Mesenchymal stem cell (in vitro differentiated cells and primary cell): Measurements from ENCODE around the gene CUZD1.

Experiments
- DNase-seq: peaks from one replicate; pipeline ENCODE4 v3.0.0-alpha.2; 2013
- H2AFZ ChIP-seq: one replicate; pipeline ENCODE4 v1.6.1; 2013; ENCODE audit warnings: low read depth, mild to moderate bottlenecking, control low read depth, inconsistent platforms, low read length, moderate library complexity
- H2AK5ac ChIP-seq: 2 replicates; pipeline ENCODE4 v1.6.1; 2013; ENCODE audit warnings: low read length, moderate library complexity, mild to moderate bottlenecking, inconsistent platforms; ENCODE audit not compliant: severe bottlenecking
- H2BK120ac ChIP-seq: one replicate; pipeline ENCODE4 v1.6.1; 2013; ENCODE audit warnings: low read depth, mild to moderate bottlenecking, inconsistent platforms, low read length, moderate library complexity
- H2BK12ac ChIP-seq, 2 experiments: one replicate each; pipeline ENCODE4 v1.6.1; 2013; ENCODE audit warnings: inconsistent platforms in 2 of 2, low read length in 2 of 2, mild to moderate bottlenecking in 2 of 2, moderate library complexity in 2 of 2, control low read depth in 1 of 2
- H2BK15ac ChIP-seq: one replicate; pipeline ENCODE4 v1.6.1; 2013; ENCODE audit warnings: mild to moderate bottlenecking, low read depth, inconsistent platforms; ENCODE audit not compliant: poor library complexity, severe bottlenecking
- H2BK5ac ChIP-seq: 2 replicates; pipeline ENCODE4 v1.6.1; 2013; ENCODE audit warnings: low read depth, mild to moderate bottlenecking, low read length, control low read depth, inconsistent platforms; ENCODE audit not compliant: poor library complexity, severe bottlenecking
- H3K14ac ChIP-seq, 2 experiments: one replicate each; pipeline ENCODE4 v1.6.1; 2013; ENCODE audit warnings: inconsistent platforms in 2 of 2, low read length in 2 of 2, control low read depth in 1 of 2, mild to moderate bottlenecking in 1 of 2, moderate library complexity in 1 of 2
- H3K18ac ChIP-seq, 2 experiments: one replicate each; pipeline ENCODE4 v1.6.1; 2013; ENCODE audit warnings: inconsistent platforms in 2 of 2, low read length in 2 of 2, control low read depth in 1 of 2, low read depth in 1 of 2, mild to moderate bottlenecking in 1 of 2
- H3K23ac ChIP-seq, 2 experiments: one replicate each; pipeline ENCODE4 v1.6.1; 2013; ENCODE audit warnings: inconsistent platforms in 2 of 2, low read length in 2 of 2, mild to moderate bottlenecking in 2 of 2, moderate library complexity in 2 of 2, control low read depth in 1 of 2
- H3K27ac ChIP-seq: 2 replicates; pipeline ENCODE4 v1.5.1; 2013; ENCODE audit warnings: mild to moderate bottlenecking, moderate library complexity, low read length, control low read depth, inconsistent platforms; ENCODE audit not compliant: poor library complexity, severe bottlenecking
- H3K27me3 ChIP-seq, 2 experiments: 2 replicates each; pipeline versions ENCODE4 v1.6.1 to v1.7.0; 2013; ENCODE audit warnings: low read length in 2 of 2, mild to moderate bottlenecking in 2 of 2, moderate library complexity in 2 of 2, control low read depth in 1 of 2, inconsistent platforms in 1 of 2; ENCODE audit not compliant: control insufficient read depth in 1 of 2, insufficient read depth in 1 of 2
- H3K36me3 ChIP-seq, 2 experiments: 2 replicates each; pipeline versions ENCODE4 v1.6.1 to v1.7.0; 2013; ENCODE audit warnings: low read length in 2 of 2, control low read depth in 1 of 2, inconsistent platforms in 1 of 2, low read depth in 1 of 2, mild to moderate bottlenecking in 1 of 2; ENCODE audit not compliant: insufficient read depth in 2 of 2, control insufficient read depth in 1 of 2
- H3K4ac ChIP-seq, 2 experiments: one replicate each; pipeline ENCODE4 v1.6.1; 2013; ENCODE audit warnings: inconsistent platforms in 2 of 2, low read length in 2 of 2, mild to moderate bottlenecking in 2 of 2, moderate library complexity in 2 of 2, control low read depth in 1 of 2, low read depth in 1 of 2
- H3K4me1 ChIP-seq: 2 replicates; pipeline ENCODE4 v1.6.1; 2013; ENCODE audit warnings: low read depth, low read length, control low read depth; ENCODE audit not compliant: control insufficient read depth, insufficient read depth
- H3K4me2 ChIP-seq: 2 replicates; pipeline ENCODE4 v1.6.1; 2013; ENCODE audit warnings: low read length, mild to moderate bottlenecking, inconsistent platforms; ENCODE audit not compliant: poor library complexity, severe bottlenecking
- H3K4me3 ChIP-seq, 2 experiments: 2 replicates each; pipeline versions ENCODE4 v1.5.1 to v1.7.0; 2013; ENCODE audit warnings: low read length in 2 of 2, mild to moderate bottlenecking in 2 of 2, control low read depth in 1 of 2, low read depth in 1 of 2; ENCODE audit not compliant: insufficient read depth in 1 of 2
- H3K79me1 ChIP-seq: replicated peaks from 2 replicates; pipeline ENCODE4 v1.6.1; 2013; ENCODE audit warnings: mild to moderate bottlenecking, control low read depth, low read length, inconsistent platforms; ENCODE audit not compliant: poor library complexity, severe bottlenecking
- H3K9ac ChIP-seq: 2 replicates; pipeline ENCODE4 v1.7.0; 2013; ENCODE audit warnings: mild to moderate bottlenecking, low read length, moderate library complexity
- H3K9me3 ChIP-seq: 2 replicates; pipeline ENCODE4 v1.7.0; 2013; ENCODE audit warnings: mild to moderate bottlenecking, low read length; ENCODE audit not compliant: control insufficient read depth
- H4K8ac ChIP-seq: one replicate; pipeline ENCODE4 v1.6.1; 2013; ENCODE audit warnings: inconsistent platforms, mild to moderate bottlenecking, low read length, moderate library complexity
- H4K91ac ChIP-seq: one replicate; pipeline ENCODE4 v1.6.1; 2013; ENCODE audit warnings: mild to moderate bottlenecking, low read length, inconsistent platforms
- WGBS: methylation state at CpG from one replicate; pipeline ENCODE4 v1.1.7; 2013; ENCODE audit warnings: mixed read lengths; 5-methylcytosine and 5-hydroxymethylcytosine counted together

Gene CUZD1

DNA sequence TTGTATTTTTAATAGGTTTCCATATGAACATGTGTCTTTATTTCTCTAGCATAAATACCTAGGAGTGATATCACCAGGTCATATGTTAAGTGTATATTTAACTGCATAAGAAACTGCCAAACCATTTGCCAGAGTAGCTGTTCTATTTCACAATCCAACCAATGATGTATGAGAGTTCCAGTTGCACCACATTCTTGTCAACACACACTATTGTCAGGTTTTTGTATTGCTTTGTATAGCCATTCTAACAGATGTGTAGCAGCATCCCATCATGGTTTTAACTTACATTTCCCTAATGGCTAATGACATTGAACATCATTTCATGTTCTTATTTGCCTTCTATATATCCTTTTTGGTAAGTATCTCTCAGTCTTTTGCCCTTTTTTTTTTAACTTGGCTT lies 4.1 kb downstream of the CUZD1 start:
- H3K27ac ChIP-seq = no peak overlapping the region
- no peaks in the 10 kb centered on the region for H3K79me1 ChIP-seq
- H3K4ac ChIP-seq = no peak overlapping the region
- no peak overlapping the region for H4K8ac ChIP-seq
- H3K4me3 ChIP-seq = no peak overlapping the region
- H3K9me3 ChIP-seq = peaks cover 4% of the 10 kb centered on the region
- H3K9ac ChIP-seq = no peak overlapping the region
- H3K4me2 ChIP-seq = no peak overlapping the region
- H3K14ac ChIP-seq = no peak overlapping the region
- H2BK15ac ChIP-seq = no peak overlapping the region
- no peak overlapping the region for H2BK12ac ChIP-seq
- H3K36me3 ChIP-seq = peaks cover 0 to 42% of the 10 kb centered on the region in 2 experiments
- no peak overlapping the region for H2BK5ac ChIP-seq
- no peak overlapping the region for H2AK5ac ChIP-seq
- H3K18ac ChIP-seq = no peak overlapping the region
- no peak overlapping the region for H2AFZ ChIP-seq
- no peak overlapping the region for H3K23ac ChIP-seq
- no peak overlapping the region for H2BK120ac ChIP-seq
- no peak overlapping the region for H4K91ac ChIP-seq
- no peaks in the 10 kb centered on the region for H3K4me1 ChIP-seq
- no peak for DNase-seq
- H3K27me3 ChIP-seq = peaks cover 0 to 4% of the 10 kb centered on the region in 2 experiments

DNA sequence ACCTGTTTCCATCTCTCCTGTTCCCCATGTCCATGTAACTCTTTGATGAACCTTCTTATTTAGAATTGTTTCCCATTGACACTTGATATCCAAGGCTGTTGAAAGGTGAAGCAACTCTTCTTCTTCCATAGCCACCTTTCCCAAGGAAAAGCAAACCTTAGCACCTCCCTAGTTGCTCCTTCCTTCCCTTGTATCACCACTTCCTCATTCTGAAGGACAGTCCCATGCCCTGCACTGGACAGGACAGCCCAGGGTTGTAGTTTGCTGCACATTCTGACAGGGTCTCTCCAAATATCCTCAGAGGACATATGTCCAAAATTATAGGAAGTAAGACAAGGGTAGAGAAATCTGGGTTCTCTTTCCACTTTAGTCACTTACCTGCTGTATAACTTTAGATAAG lies 6.2 kb downstream of the CUZD1 start:
- no peak overlapping the region for H2AFZ ChIP-seq
- no peak overlapping the region for H3K4ac ChIP-seq
- H2BK120ac ChIP-seq = no peak overlapping the region
- no peak overlapping the region for H3K27ac ChIP-seq
- no peak overlapping the region for H3K9ac ChIP-seq
- no peak overlapping the region for H3K4me2 ChIP-seq
- H2BK5ac ChIP-seq = no peak overlapping the region
- no peak overlapping the region for H3K14ac ChIP-seq
- DNase-seq = no peak
- H4K91ac ChIP-seq = no peak overlapping the region
- H2BK12ac ChIP-seq = no peak overlapping the region
- H2AK5ac ChIP-seq = no peak overlapping the region
- H3K18ac ChIP-seq = no peak overlapping the region
- no peak overlapping the region for H4K8ac ChIP-seq
- H3K36me3 ChIP-seq = peaks cover 0 to 53% of the 10 kb centered on the region in 2 experiments
- H3K23ac ChIP-seq = no peak overlapping the region
- H3K9me3 ChIP-seq = peaks cover 4% of the 10 kb centered on the region
- H2BK15ac ChIP-seq = no peak overlapping the region
- H3K4me3 ChIP-seq = no peak overlapping the region
- H3K79me1 ChIP-seq = no peaks in the 10 kb centered on the region
- H3K4me1 ChIP-seq = no peaks in the 10 kb centered on the region
- peaks cover 0 to 4% of the 10 kb centered on the region in 2 experiments for H3K27me3 ChIP-seq

DNA sequence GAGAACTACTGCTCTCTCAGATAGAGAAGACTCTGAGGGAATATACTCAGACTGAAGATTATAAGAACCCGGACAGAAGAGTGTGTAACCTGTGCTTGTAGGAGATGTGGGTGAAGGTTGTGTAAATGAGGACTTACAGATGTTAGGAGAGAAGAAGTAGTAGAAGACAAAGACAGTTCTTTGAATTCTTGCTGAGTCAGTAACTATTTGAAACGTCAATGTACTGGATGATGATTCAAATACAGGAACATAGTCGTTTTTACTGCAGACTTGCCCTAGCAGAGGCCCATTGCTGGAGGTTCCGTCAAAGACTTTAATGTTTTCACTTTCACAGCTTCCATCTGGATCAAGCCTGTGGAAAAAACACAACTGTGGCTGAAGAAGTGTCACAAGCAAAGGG lies 6.8 kb downstream of the CUZD1 start:
- peaks cover 4% of the 10 kb centered on the region for H3K9me3 ChIP-seq
- 76% methylated on average over 4 of the region's 4 CpGs for WGBS
- no peak overlapping the region for H4K8ac ChIP-seq
- H3K27ac ChIP-seq = no peak overlapping the region
- no peak overlapping the region for H3K23ac ChIP-seq
- no peak overlapping the region for H3K4ac ChIP-seq
- no peak overlapping the region for H2BK120ac ChIP-seq
- H2AK5ac ChIP-seq = no peak overlapping the region
- H3K14ac ChIP-seq = no peak overlapping the region
- H2AFZ ChIP-seq = no peak overlapping the region
- no peak overlapping the region for H3K4me3 ChIP-seq
- no peak overlapping the region for H3K9ac ChIP-seq
- H3K4me1 ChIP-seq = no peaks in the 10 kb centered on the region
- H4K91ac ChIP-seq = no peak overlapping the region
- H3K27me3 ChIP-seq = peaks cover 0 to 4% of the 10 kb centered on the region in 2 experiments
- H2BK12ac ChIP-seq = no peak overlapping the region
- no peak overlapping the region for H3K4me2 ChIP-seq
- DNase-seq = no peak
- no peak overlapping the region for H2BK5ac ChIP-seq
- H3K18ac ChIP-seq = no peak overlapping the region
- H3K79me1 ChIP-seq = no peaks in the 10 kb centered on the region
- no peak overlapping the region for H2BK15ac ChIP-seq
- peaks cover 0 to 59% of the 10 kb centered on the region in 2 experiments for H3K36me3 ChIP-seq

DNA sequence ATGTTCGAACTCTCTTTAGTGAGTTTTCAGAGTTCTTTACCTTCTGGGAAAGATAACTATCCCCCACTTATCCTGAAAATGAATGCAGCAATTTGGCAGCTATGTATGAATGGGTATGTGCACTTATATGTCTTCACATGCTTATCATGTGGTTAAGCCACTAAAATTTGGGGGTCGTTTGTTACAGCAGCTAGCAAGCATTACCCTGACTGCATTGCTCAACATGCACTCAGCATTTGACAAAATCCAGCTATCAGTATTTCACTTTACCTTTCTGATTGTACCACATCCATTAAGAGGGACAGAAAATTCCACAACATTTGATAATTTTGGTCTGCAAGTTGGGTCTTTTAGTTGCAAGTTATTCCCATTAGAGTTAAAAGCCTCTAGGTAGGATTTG lies 9.7 kb downstream of the CUZD1 start:
- H3K23ac ChIP-seq = no peak overlapping the region
- H2BK5ac ChIP-seq = no peak overlapping the region
- no peaks in the 10 kb centered on the region for H3K4me1 ChIP-seq
- no peak overlapping the region for H4K91ac ChIP-seq
- H3K36me3 ChIP-seq = peaks cover 0 to 70% of the 10 kb centered on the region in 2 experiments
- H2BK12ac ChIP-seq = no peak overlapping the region
- H4K8ac ChIP-seq = no peak overlapping the region
- DNase-seq = no peak
- no peak overlapping the region for H3K9ac ChIP-seq
- 47% methylated on average over 1 of the region's 2 CpGs for WGBS
- no peak overlapping the region for H3K14ac ChIP-seq
- H3K4me3 ChIP-seq = no peak overlapping the region
- no peak overlapping the region for H3K18ac ChIP-seq
- H3K4me2 ChIP-seq = no peak overlapping the region
- no peak overlapping the region for H2AFZ ChIP-seq
- H2BK120ac ChIP-seq = no peak overlapping the region
- no peak overlapping the region for H2BK15ac ChIP-seq
- no peak overlapping the region for H3K4ac ChIP-seq
- H3K27me3 ChIP-seq = peaks cover 0 to 4% of the 10 kb centered on the region in 2 experiments
- no peaks in the 10 kb centered on the region for H3K79me1 ChIP-seq
- no peaks in the 10 kb centered on the region for H3K9me3 ChIP-seq
- no peak overlapping the region for H2AK5ac ChIP-seq
- H3K27ac ChIP-seq = no peak overlapping the region
